WERI-Rb-1 (cell line): Measurements from ENCODE around the gene STOM.

ENCODE experiments used
- DNase-seq: peaks from one replicate; pipeline ENCODE4 v3.0.0-alpha.2; 2020
- H3K27ac ChIP-seq: fragments of 250-450 bp; sonication (Bioruptor Pico); 2 replicates; pipeline ENCODE4 v1.5.1; 2020; ENCODE audit warnings: mild to moderate bottlenecking, moderate library complexity
- H3K27me3 ChIP-seq: fragments of 250-450 bp; sonication (Bioruptor Pico); 2 replicates; pipeline ENCODE4 v1.5.1; 2021; ENCODE audit warnings: mild to moderate bottlenecking, low read depth, moderate library complexity; ENCODE audit not compliant: insufficient read depth, severe bottlenecking
- H3K36me3 ChIP-seq: fragments of 250-450 bp; sonication (Bioruptor Pico); 2 replicates; pipeline ENCODE4 v1.5.1; 2020; ENCODE audit warnings: mild to moderate bottlenecking, moderate library complexity
- H3K4me3 ChIP-seq: 2 replicates; pipeline ENCODE4 v1.5.1; 2011; ENCODE audit warnings: low read depth, mild to moderate bottlenecking, control low read depth, low read length
- H3K9me3 ChIP-seq: fragments of 250-450 bp; sonication (Bioruptor Pico); 2 replicates; pipeline ENCODE4 v1.5.1; 2021; ENCODE audit warnings: mild to moderate bottlenecking, moderate library complexity; ENCODE audit not compliant: severe bottlenecking
- TF ChIP-seq, protein P1 (sequence below): IDR thresholded peaks from 2 replicates; pipeline ENCODE4 v1.5.1; 2011; ENCODE audit warnings: low read depth, mild to moderate bottlenecking, control low read depth, inconsistent platforms, low read length

Gene STOM

DNA sequence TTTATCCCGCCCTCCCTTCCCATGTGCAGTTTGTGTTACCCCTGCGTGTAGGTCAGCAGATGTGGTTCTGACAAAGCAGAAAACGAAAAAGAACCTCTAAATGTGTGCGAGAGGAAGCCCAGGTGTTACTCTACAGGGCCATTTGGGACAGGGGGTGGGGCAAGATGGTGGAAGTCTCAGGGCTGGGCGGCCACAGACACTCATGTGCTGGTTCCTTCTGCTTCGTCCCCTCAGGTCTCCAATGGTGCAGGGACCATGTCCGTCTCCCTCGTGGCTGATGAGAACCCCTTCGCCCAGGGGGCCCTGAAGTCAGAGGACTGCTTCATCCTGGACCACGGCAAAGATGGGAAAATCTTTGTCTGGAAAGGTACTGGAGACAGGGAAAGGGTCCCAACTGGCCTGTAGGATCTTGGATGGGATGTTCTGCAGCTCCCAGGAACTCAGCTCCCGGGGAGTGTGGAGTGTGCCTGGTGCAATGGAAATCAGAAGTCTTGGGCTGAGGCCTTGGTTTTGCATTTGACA is 53.1 kb downstream of the STOM start:
- no peak for DNase-seq
- Histone ChIP-seq H3K4me3 (no peak overlapping the region), H3K27ac (no peak overlapping the region), H3K36me3 (no peaks in the 10 kb centered on the region; the same call in 1 of the 2 replicates), H3K9me3 (no peaks in the 10 kb centered on the region), H3K27me3 (no peaks in the 10 kb centered on the region)
- TF ChIP-seq, protein P1, sequence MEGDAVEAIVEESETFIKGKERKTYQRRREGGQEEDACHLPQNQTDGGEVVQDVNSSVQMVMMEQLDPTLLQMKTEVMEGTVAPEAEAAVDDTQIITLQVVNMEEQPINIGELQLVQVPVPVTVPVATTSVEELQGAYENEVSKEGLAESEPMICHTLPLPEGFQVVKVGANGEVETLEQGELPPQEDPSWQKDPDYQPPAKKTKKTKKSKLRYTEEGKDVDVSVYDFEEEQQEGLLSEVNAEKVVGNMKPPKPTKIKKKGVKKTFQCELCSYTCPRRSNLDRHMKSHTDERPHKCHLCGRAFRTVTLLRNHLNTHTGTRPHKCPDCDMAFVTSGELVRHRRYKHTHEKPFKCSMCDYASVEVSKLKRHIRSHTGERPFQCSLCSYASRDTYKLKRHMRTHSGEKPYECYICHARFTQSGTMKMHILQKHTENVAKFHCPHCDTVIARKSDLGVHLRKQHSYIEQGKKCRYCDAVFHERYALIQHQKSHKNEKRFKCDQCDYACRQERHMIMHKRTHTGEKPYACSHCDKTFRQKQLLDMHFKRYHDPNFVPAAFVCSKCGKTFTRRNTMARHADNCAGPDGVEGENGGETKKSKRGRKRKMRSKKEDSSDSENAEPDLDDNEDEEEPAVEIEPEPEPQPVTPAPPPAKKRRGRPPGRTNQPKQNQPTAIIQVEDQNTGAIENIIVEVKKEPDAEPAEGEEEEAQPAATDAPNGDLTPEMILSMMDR, result no peak

DNA sequence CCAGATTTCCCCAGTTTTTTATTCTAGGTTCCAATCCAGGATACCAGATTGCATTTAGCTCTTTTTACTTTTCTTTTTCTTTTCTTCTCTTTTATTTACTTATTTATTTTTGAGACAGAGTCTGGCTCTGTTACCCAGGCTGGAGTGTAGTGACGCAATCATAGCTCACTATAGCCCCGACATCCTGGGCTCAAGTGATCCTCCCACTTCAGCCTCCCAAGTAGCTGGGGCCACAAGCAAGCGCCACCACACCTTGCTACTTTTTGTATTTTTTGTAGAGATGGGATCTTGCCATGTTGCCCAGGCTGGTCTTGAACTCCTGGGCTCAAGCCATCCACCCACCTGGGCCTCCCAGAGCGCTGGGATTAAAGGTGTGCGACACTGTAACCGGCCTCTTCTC is 53.7 kb downstream of the STOM start:
- H3K36me3 ChIP-seq, result no peaks in the 10 kb centered on the region; the same call in 1 of the 2 replicates
- no peak overlapping the region for H3K4me3 ChIP-seq
- H3K9me3 ChIP-seq, result no peaks in the 10 kb centered on the region
- no peaks in the 10 kb centered on the region for H3K27me3 ChIP-seq
- no peak overlapping the region for H3K27ac ChIP-seq
- DNase-seq, result no peak
- TF ChIP-seq, protein P1, result no peak

DNA sequence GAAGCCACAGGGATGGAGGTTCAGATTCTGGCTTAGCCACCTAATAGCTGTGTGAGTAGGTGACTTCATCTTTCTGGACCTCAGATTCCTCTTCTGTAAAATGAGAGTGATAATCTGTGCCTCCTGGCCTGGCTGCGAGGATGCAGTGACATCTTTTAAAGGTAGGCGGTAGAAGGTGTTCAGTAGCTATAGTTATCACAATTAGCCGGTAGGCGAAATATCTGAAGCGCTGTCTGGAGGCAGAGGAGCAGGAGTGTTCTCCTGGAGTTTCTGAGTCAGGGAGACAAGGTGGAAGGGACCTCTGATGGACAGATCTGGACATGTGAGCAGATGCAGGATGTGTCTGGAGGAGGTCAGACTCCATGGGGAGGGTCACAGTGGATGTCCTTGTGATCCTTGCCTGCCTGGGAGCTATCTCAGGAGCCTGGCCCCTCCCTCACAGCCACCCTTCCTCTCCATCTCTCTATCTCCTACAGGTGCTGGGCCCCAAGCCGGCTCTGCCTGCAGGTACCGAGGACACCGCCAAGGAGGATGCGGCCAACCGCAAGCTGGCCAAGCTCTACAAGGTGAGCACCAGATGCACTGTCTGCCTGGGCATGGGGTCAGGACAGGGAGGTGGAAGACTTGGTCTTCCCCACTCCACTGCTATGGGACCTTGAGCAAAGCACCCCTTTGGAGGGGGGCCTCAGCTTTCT is 56.4 kb downstream of the STOM start:
- no peak overlapping the region for H3K4me3 ChIP-seq
- no peaks in the 10 kb centered on the region for H3K27me3 ChIP-seq
- no peaks in the 10 kb centered on the region; the same call in 1 of the 2 replicates for H3K36me3 ChIP-seq
- TF ChIP-seq, protein P1, result no peak
- DNase-seq, result no peak
- no peaks in the 10 kb centered on the region for H3K9me3 ChIP-seq
- no peak overlapping the region for H3K27ac ChIP-seq

DNA sequence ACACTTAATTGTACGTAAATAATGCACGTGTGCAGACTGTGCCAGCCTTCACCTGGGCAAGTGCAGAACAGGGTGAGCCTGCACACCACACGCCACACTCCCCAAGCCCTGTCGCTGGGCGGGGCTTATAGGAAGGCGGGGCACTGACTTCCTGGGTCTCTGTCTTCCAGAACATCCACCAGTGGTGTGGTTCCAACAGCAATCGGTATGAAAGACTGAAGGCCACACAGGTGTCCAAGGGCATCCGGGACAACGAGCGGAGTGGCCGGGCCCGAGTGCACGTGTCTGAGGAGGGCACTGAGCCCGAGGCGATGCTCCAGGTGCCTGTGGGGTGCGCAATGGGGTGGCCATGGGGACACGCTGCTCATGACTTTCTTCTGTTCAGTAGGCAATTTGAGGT is 57.9 kb downstream of the STOM start:
- H3K36me3 ChIP-seq, result no peaks in the 10 kb centered on the region; the same call in 1 of the 2 replicates
- H3K4me3 ChIP-seq, result no peak overlapping the region
- H3K27me3 ChIP-seq, result no peaks in the 10 kb centered on the region
- TF ChIP-seq, protein P1, result no peak
- no peaks in the 10 kb centered on the region for H3K9me3 ChIP-seq
- DNase-seq, result no peak
- H3K27ac ChIP-seq, result no peak overlapping the region

DNA sequence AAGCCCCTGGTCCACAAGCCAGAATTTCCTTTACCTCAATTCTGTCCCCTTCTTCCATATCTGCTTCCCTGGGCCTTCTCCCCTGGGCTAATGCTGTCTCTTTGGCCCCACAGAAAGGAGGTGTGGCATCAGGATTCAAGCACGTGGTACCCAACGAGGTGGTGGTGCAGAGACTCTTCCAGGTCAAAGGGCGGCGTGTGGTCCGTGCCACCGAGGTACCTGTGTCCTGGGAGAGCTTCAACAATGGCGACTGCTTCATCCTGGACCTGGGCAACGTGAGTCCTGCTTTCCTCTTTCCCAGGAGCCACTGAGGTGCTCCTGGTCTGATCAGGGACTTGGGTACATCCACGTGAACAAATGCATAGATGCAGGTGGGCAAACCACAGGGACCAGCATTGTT is 59.5 kb downstream of the STOM start:
- no peaks in the 10 kb centered on the region for H3K9me3 ChIP-seq
- DNase-seq, result no peak
- TF ChIP-seq, protein P1, result no peak
- no peaks in the 10 kb centered on the region for H3K27me3 ChIP-seq
- H3K36me3 ChIP-seq, result no peaks in the 10 kb centered on the region; the same call in 1 of the 2 replicates
- H3K27ac ChIP-seq, result no peak overlapping the region
- no peak overlapping the region for H3K4me3 ChIP-seq
